Neuronal stem cell (in vitro differentiated cells): ENCODE data around the gene ROBO4.

Source experiments
- DNase-seq: peaks from one replicate; pipeline ENCODE4 v3.0.0-alpha.2; 2013; ENCODE audit warnings: low spot score
- H2AFZ ChIP-seq: one replicate; pipeline ENCODE4 v1.6.1; 2013; ENCODE audit warnings: mild to moderate bottlenecking, low read length, inconsistent platforms
- H2AK5ac ChIP-seq: 2 replicates; pipeline ENCODE4 v1.6.1; 2013; ENCODE audit warnings: low read depth, mild to moderate bottlenecking, inconsistent platforms, low read length, moderate library complexity, mixed read lengths
- H2BK120ac ChIP-seq: 2 replicates; pipeline ENCODE4 v1.6.1; 2013; ENCODE audit warnings: low read depth, mild to moderate bottlenecking, inconsistent platforms, low read length, moderate library complexity, mixed read lengths
- H2BK12ac ChIP-seq: one replicate; pipeline ENCODE4 v1.6.1; 2013; ENCODE audit warnings: low read length, inconsistent platforms
- H2BK15ac ChIP-seq: 2 replicates; pipeline ENCODE4 v1.6.1; 2013; ENCODE audit warnings: mild to moderate bottlenecking, low read length, inconsistent platforms, mixed read lengths
- H2BK5ac ChIP-seq: one replicate; pipeline ENCODE4 v1.6.1; 2013; ENCODE audit warnings: inconsistent platforms, mild to moderate bottlenecking, low read length, moderate library complexity
- H3K14ac ChIP-seq: one replicate; pipeline ENCODE4 v1.6.1; 2013; ENCODE audit warnings: low read length, inconsistent platforms
- H3K18ac ChIP-seq: 2 replicates; pipeline ENCODE4 v1.6.1; 2013; ENCODE audit warnings: low read length, inconsistent platforms
- H3K23ac ChIP-seq: 2 replicates; pipeline ENCODE4 v1.6.1; 2013; ENCODE audit warnings: low read depth, mild to moderate bottlenecking, mixed read lengths, low read length, inconsistent platforms; ENCODE audit not compliant: poor library complexity
- H3K27ac ChIP-seq: replicated peaks from 3 replicates; pipeline ENCODE4 v1.5.1; 2013; ENCODE audit warnings: low read length, inconsistent platforms
- H3K27me3 ChIP-seq, 3 experiments: 2 replicates each; pipeline ENCODE4 v1.6.1; 2013; ENCODE audit warnings: low read length in 3 of 3, mild to moderate bottlenecking in 2 of 3, inconsistent platforms in 1 of 3, low read depth in 1 of 3, mixed read lengths in 1 of 3, moderate library complexity in 1 of 3; ENCODE audit not compliant: control insufficient read depth in 3 of 3, insufficient read depth in 3 of 3
- H3K36me3 ChIP-seq, 2 donors: replicated peaks in 1 of 2; 2 replicates each; pipeline ENCODE4 v1.6.1; 2013; ENCODE audit warnings: low read length in 2 of 2; ENCODE audit not compliant: control insufficient read depth in 2 of 2, insufficient read depth in 2 of 2
- H3K4ac ChIP-seq: 2 replicates; pipeline ENCODE4 v1.6.1; 2013; ENCODE audit warnings: inconsistent platforms, mild to moderate bottlenecking, low read length, moderate library complexity
- H3K4me1 ChIP-seq, 2 donors: 1 replicate in 1 of 2; 2 replicates in 1 of 2; pipeline ENCODE4 v1.6.1; 2013; ENCODE audit warnings: low read length in 2 of 2, low read depth in 1 of 2; ENCODE audit not compliant: control insufficient read depth in 2 of 2, insufficient read depth in 1 of 2
- H3K4me2 ChIP-seq: one replicate; pipeline ENCODE4 v1.6.1; 2013; ENCODE audit warnings: mild to moderate bottlenecking, low read length, inconsistent platforms; ENCODE audit not compliant: insufficient read depth, poor library complexity, severe bottlenecking
- H3K4me3 ChIP-seq, 2 donors: 2 replicates each; pipeline ENCODE4 v1.5.1; 2013; ENCODE audit warnings: low read length in 2 of 2, mild to moderate bottlenecking in 2 of 2, inconsistent platforms in 1 of 2, moderate library complexity in 1 of 2
- H3K79me1 ChIP-seq: one replicate; pipeline ENCODE4 v1.6.1; 2013; ENCODE audit warnings: low read depth, mild to moderate bottlenecking, inconsistent platforms, low read length, moderate library complexity
- H3K9ac ChIP-seq: one replicate; pipeline ENCODE4 v1.6.1; 2013; ENCODE audit warnings: mild to moderate bottlenecking, low read depth, low read length, inconsistent platforms; ENCODE audit not compliant: poor library complexity
- H3K9me3 ChIP-seq, 2 donors: replicated peaks in 1 of 2; 2 replicates each; pipeline versions ENCODE3 to v1.6.1; 2013; ENCODE audit warnings: low read length in 2 of 2, mild to moderate bottlenecking in 2 of 2, inconsistent platforms in 1 of 2, low read depth in 1 of 2, mixed read lengths in 1 of 2, moderate library complexity in 1 of 2; ENCODE audit not compliant: control insufficient read depth in 2 of 2, insufficient read depth in 1 of 2
- H4K8ac ChIP-seq: one replicate; pipeline ENCODE4 v1.6.1; 2013; ENCODE audit warnings: low read depth, mild to moderate bottlenecking, inconsistent platforms, low read length, moderate library complexity
- H4K91ac ChIP-seq: one replicate; pipeline ENCODE4 v1.6.1; 2013; ENCODE audit warnings: low read length, low read depth, mild to moderate bottlenecking, inconsistent platforms; ENCODE audit not compliant: poor library complexity
- WGBS, 2 donors: extraction: QIAGEN DNeasy Blood & Tissue Kit; methylation state at CpG; one replicate each; pipeline ENCODE4 v1.1.7; 2013; ENCODE audit warnings: missing lambda C conversion rate in 2 of 2, mixed read lengths in 1 of 2; ENCODE audit not compliant: insufficient read length in 2 of 2, insufficient replicate concordance in 1 of 2; ENCODE audit errors: extremely low coverage in 2 of 2; 5-methylcytosine and 5-hydroxymethylcytosine counted together

ROBO4 gene

DNA sequence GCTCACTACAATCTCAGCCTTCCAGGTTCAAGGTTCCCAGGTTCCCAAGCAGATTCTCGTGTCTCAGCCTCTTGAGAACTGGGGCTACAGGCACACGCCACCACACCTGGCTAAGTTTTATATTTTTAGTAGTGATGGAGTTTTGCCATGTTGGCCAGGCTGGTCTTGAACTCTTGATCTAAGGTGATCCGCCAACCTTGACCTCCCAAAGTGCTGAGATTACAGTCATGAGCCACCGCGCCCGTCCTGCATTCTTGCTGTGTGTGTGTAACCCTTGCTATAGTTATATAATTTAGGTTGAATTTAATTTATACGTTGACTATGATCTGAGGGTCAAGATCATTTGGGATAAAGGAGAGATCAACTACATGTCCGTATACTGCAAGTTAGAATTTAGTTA is 61.7 kb downstream of the ROBO4 start:
- Histone ChIP-seq H3K27me3 (peaks cover 9 to 53% (median 36%) of the 10 kb centered on the region in 3 experiments), H2BK12ac (no peak overlapping the region), H2AFZ (peak overlapping the region; percentile 68), H2BK5ac (no peak overlapping the region), H2AK5ac (no peak overlapping the region), H2BK120ac (no peak overlapping the region), H2BK15ac (no peak overlapping the region), H3K79me1 (no peaks in the 10 kb centered on the region), H3K27ac (no peak overlapping the region), H3K9me3 (peaks cover 0 to 3% of the 10 kb centered on the region in 2 donors), H3K4me3 (no peak overlapping the region), H4K91ac (no peak overlapping the region), H3K4me1 (peaks cover 6 to 7% of the 10 kb centered on the region in 2 donors), H3K14ac (no peak overlapping the region), H4K8ac (no peak overlapping the region), H3K9ac (no peak overlapping the region), H3K4ac (no peak overlapping the region), H3K18ac (no peak overlapping the region), H3K36me3 (no peaks in the 10 kb centered on the region), H3K23ac (no peak overlapping the region), H3K4me2 (no peak overlapping the region)
- DNase-seq, result no peak
- no CpG with 5 or more reads among the region's 8 CpGs for WGBS, 2 donors

DNA sequence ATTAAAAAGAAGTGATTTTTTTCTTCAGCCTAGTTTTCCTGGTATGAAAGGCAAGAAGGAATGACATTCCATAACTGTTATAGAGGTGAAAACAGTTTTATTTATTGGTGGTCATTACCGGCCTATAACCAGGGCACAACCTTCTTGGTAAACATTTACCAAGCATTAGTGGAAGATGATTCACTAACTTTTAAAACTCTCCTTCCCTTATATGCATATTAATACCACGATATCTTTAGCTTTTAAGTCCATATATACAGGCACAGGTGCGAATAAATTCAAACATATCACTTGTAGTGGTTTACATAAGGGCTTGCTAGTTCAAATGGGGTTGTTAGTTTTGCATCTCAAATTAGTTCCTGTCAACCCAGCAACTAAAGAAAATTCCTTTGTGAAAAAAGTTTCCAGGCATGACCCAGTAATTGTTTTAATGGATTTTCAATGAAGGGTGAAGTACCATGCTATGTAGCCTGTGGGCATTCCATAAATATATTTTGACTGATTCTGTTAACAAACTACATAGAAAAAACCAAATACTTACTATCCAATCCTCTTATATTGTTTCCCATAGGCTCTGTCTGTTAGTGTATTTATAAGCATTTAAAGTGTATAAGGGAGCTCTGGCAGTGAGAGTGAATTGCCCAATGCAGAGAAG is 63.0 kb downstream of the ROBO4 start:
- H3K4me3 ChIP-seq, result no peak overlapping the region
- H3K36me3 ChIP-seq, result no peaks in the 10 kb centered on the region
- H2BK120ac ChIP-seq, result no peak overlapping the region
- no peak for DNase-seq
- H3K4me2 ChIP-seq, result no peak overlapping the region
- H2AK5ac ChIP-seq, result no peak overlapping the region
- no peak overlapping the region for H2AFZ ChIP-seq
- no peak overlapping the region for H4K8ac ChIP-seq
- H3K27ac ChIP-seq, result no peak overlapping the region
- H3K9me3 ChIP-seq, result no peaks in the 10 kb centered on the region
- no peak overlapping the region for H3K23ac ChIP-seq
- H4K91ac ChIP-seq, result no peak overlapping the region
- H3K4ac ChIP-seq, result no peak overlapping the region
- H3K14ac ChIP-seq, result no peak overlapping the region
- H3K79me1 ChIP-seq, result no peaks in the 10 kb centered on the region
- no peak overlapping the region for H2BK5ac ChIP-seq
- H3K4me1 ChIP-seq, result peaks cover 1 to 6% of the 10 kb centered on the region in 2 donors
- H3K9ac ChIP-seq, result no peak overlapping the region
- WGBS, 2 donors, result no CpG with 5 or more reads among the region's 3 CpGs
- peaks cover 3 to 48% (median 26%) of the 10 kb centered on the region in 3 experiments for H3K27me3 ChIP-seq
- no peak overlapping the region for H3K18ac ChIP-seq
- no peak overlapping the region for H2BK12ac ChIP-seq
- H2BK15ac ChIP-seq, result no peak overlapping the region
